ENCODE data around the gene TCEANC. TPM values are rescaled to one million over a fixed set of nuclear protein-coding genes. Genes with fewer than 3 reads are reported as not detected.

The TCEANC gene
- total RNA-seq, 1 experiment from 2014 or later = 3.1 TPM

GRCh38 chrX:13685126-13685763, 32.3 kb downstream of the TCEANC start:
- Histone ChIP-seq H3T11ph (ENCODE audit: low read length) (no peak overlapping the region), H3K9ac (ENCODE audit: extremely low read depth, insufficient read length, low read length) (no peak overlapping the region), H3K4ac (ENCODE audit: low read depth, low read length) (no peak overlapping the region), H2BK120ac (ENCODE audit: low read depth, low read length, poor library complexity, severe bottlenecking) (no peak overlapping the region), H3K18ac (ENCODE audit: insufficient read length, low read depth, low read length) (no peak overlapping the region), H2BK20ac (ENCODE audit: low read depth, low read length, poor library complexity, severe bottlenecking) (no peak overlapping the region), H3K23ac (ENCODE audit: insufficient read length, low read depth, low read length) (no peak overlapping the region), H4K91ac (ENCODE audit: insufficient read length, low read depth, low read length) (no peak overlapping the region), H2BK15ac (ENCODE audit: low read depth, low read length) (no peak overlapping the region), H4K20me1 (ENCODE audit: control insufficient read depth, insufficient read depth, insufficient read length) (no peaks in the 10 kb centered on the region), H3K4me2 (ENCODE audit: insufficient read depth, insufficient read length, low read length) (no peak overlapping the region), H3K14ac (ENCODE audit: insufficient read depth, low read length) (no peak overlapping the region), H3K9me3 (ENCODE audit: control insufficient read depth, low read depth, low read length) (no peaks in the 10 kb centered on the region), H3K27me3 (ENCODE audit: insufficient read depth, low read length) (no peaks in the 10 kb centered on the region; the same call in 1 of the 2 replicates), H3K4me1 (ENCODE audit: insufficient read depth, low read length) (no peaks in the 10 kb centered on the region), H2BK12ac (ENCODE audit: insufficient read length, low read depth, low read length) (no peak overlapping the region), H3K79me2 (ENCODE audit: insufficient read depth, low read length) (peaks cover 5% of the 10 kb centered on the region; the same call in 1 of the 2 replicates), H3K79me1 (ENCODE audit: insufficient read depth, low read depth, low read length, poor library complexity, severe bottlenecking) (no peaks in the 10 kb centered on the region), H4K5ac (ENCODE audit: insufficient read length, low read depth, low read length) (no peak overlapping the region), H2BK5ac (ENCODE audit: insufficient read length, low read length) (no peak overlapping the region), H3K56ac (ENCODE audit: insufficient read length, low read depth, low read length) (no peak overlapping the region), H2AFZ (ENCODE audit: low read length) (no peak overlapping the region), H4K8ac (replicated peaks; ENCODE audit: insufficient read length, low read depth, low read length) (no peak overlapping the region), H3K27ac (ENCODE audit: insufficient read length, low read depth, low read length) (no peak overlapping the region), H2AK5ac (ENCODE audit: insufficient read length, low read length) (no peak overlapping the region), H3K23me2 (ENCODE audit: insufficient read length, low read depth, low read length, poor library complexity, severe bottlenecking) (peaks cover 6% of the 10 kb centered on the region)
- no peak for TF ChIP-seq CTCF (conservative IDR thresholded peaks at IDR 0.05)
- Mint-ChIP-seq H3K27ac (no peak overlapping the region), H3K9me3 (peaks cover 24 to 48% of the 10 kb centered on the region in 2 experiments), H3K27me3 (ENCODE audit: low read depth) (peaks cover 11% of the 10 kb centered on the region), H3K36me3 (ENCODE audit: insufficient read depth in 1 of 3, low read depth in 3 of 3) (no peaks in the 10 kb centered on the region), H3K4me1 (peaks cover 1 to 5% of the 10 kb centered on the region in 2 experiments), H3K4me3 (no peak overlapping the region)
- no peak for DNase-seq
- WGBS (ENCODE audit: extremely low coverage, insufficient read length, low lambda C conversion rate) = no CpG with 5 or more reads among the region's 3 CpGs

Data from H9 (cell line).